Activated gamma-delta T cell treated with Interleukin-2 at 50 U/mL for 16 hours (primary cell): ENCODE measurements around the gene SNRPN.
A peak's percentile ranks its signal among the peaks of the same experiment; 100 is the strongest.
"Not testable (repeated sequence)": the region's sequence is repeated elsewhere in the genome, so short reads cannot be mapped to it uniquely, and the experiment has no call there.

Experiments used
- DNase-seq: peaks from one replicate; pipeline ENCODE4 v3.0.0-alpha.2; 2020

SNRPN gene

GRCh38 chr15:24954783-24955530 is at the start of gene SNRPN, which contains the start of gene SNURF:
Gene SNRPN, plus strand, starts transcription at chr15:24954987. Its CDS starts 19,467 bp downstream, at chr15:24974454.
Gene SNURF, plus strand, starts transcription at chr15:24954987. Its CDS starts 62 bp downstream, at chr15:24955049.
- DNase-seq = peak; percentile 54

- no peak for DNase-seq
These were observed 38.3 kb upstream of the SNRPN start for GRCh38 chr15:24916305-24917009.

- DNase-seq = no peak
These were observed 37.4 kb upstream of the SNRPN start for GRCh38 chr15:24917431-24917830.

- DNase-seq = no peak
These were observed 35.3 kb upstream of the SNRPN start for GRCh38 chr15:24919446-24919845.

GRCh38 chr15:24922781-24923180 is 32.0 kb upstream of the SNRPN start:
- not testable (repeated sequence) for DNase-seq

GRCh38 chr15:24924153-24924552 is 30.6 kb upstream of the SNRPN start:
- no peak for DNase-seq

GRCh38 chr15:24924621-24925020 is 30.2 kb upstream of the SNRPN start:
- no peak for DNase-seq

GRCh38 chr15:24931874-24932732 is 22.7 kb upstream of the SNRPN start:
- not testable (repeated sequence) for DNase-seq

- no peak for DNase-seq
These were observed 21.1 kb upstream of the SNRPN start for GRCh38 chr15:24933716-24934115.

- not testable (repeated sequence) for DNase-seq
These were observed 16.6 kb upstream of the SNRPN start for GRCh38 chr15:24938224-24938623.

- DNase-seq = no peak
These were observed 14.6 kb upstream of the SNRPN start for GRCh38 chr15:24940236-24940635.

- no peak for DNase-seq
These were observed 11.4 kb upstream of the SNRPN start for GRCh38 chr15:24943361-24943760.

GRCh38 chr15:24944954-24945353 is 9.8 kb upstream of the SNRPN start:
- DNase-seq = no peak

GRCh38 chr15:24945711-24946110 is 9.1 kb upstream of the SNRPN start:
- DNase-seq = no peak

GRCh38 chr15:24948495-24948894 is 6.3 kb upstream of the SNRPN start:
- DNase-seq = no peak

- DNase-seq = peak; percentile 20
These were observed 739 bp downstream of the SNRPN start for GRCh38 chr15:24955531-24955921.

- DNase-seq = peak; percentile 51
These were observed 1.5 kb downstream of the SNRPN start for GRCh38 chr15:24956111-24956838.

GRCh38 chr15:24957691-24958090 is 2.9 kb downstream of the SNRPN start:
- no peak for DNase-seq

GRCh38 chr15:24961967-24962366 is 7.2 kb downstream of the SNRPN start:
- no peak for DNase-seq

- no peak for DNase-seq
These were observed 8.1 kb downstream of the SNRPN start for GRCh38 chr15:24962880-24963279.

GRCh38 chr15:24966364-24967103 is 11.7 kb downstream of the SNRPN start:
- no peak for DNase-seq

- DNase-seq = no peak
These were observed 16.3 kb downstream of the SNRPN start for GRCh38 chr15:24971052-24971451.
